HL-60 (cell line): ENCODE data around the gene RGL1.

ENCODE experiments used
- CTCF ChIP-seq: IDR thresholded peaks from one replicate; pipeline ENCODE4 v1.5.1; 2011; ENCODE audit warnings: low read length, control low read depth, inconsistent platforms; ENCODE audit not compliant: insufficient read depth
- GABPA ChIP-seq: IDR thresholded peaks from 2 replicates; pipeline ENCODE4 v1.6.1; 2012; ENCODE audit warnings: low read depth
- POLR2AphosphoS5 ChIP-seq: IDR thresholded peaks from 2 replicates; pipeline ENCODE4 v1.6.1; 2012; ENCODE audit warnings: low read depth
- TF ChIP-seq, protein P1 (sequence below): IDR thresholded peaks from 2 replicates; pipeline ENCODE4 v1.6.1; 2012; ENCODE audit warnings: low read depth; ENCODE audit not compliant: insufficient replicate concordance

- no peak for TF ChIP-seq CTCF
- TF ChIP-seq POLR2AphosphoS5 = no peak
- no peak for TF ChIP-seq GABPA
- TF ChIP-seq, protein P1, sequence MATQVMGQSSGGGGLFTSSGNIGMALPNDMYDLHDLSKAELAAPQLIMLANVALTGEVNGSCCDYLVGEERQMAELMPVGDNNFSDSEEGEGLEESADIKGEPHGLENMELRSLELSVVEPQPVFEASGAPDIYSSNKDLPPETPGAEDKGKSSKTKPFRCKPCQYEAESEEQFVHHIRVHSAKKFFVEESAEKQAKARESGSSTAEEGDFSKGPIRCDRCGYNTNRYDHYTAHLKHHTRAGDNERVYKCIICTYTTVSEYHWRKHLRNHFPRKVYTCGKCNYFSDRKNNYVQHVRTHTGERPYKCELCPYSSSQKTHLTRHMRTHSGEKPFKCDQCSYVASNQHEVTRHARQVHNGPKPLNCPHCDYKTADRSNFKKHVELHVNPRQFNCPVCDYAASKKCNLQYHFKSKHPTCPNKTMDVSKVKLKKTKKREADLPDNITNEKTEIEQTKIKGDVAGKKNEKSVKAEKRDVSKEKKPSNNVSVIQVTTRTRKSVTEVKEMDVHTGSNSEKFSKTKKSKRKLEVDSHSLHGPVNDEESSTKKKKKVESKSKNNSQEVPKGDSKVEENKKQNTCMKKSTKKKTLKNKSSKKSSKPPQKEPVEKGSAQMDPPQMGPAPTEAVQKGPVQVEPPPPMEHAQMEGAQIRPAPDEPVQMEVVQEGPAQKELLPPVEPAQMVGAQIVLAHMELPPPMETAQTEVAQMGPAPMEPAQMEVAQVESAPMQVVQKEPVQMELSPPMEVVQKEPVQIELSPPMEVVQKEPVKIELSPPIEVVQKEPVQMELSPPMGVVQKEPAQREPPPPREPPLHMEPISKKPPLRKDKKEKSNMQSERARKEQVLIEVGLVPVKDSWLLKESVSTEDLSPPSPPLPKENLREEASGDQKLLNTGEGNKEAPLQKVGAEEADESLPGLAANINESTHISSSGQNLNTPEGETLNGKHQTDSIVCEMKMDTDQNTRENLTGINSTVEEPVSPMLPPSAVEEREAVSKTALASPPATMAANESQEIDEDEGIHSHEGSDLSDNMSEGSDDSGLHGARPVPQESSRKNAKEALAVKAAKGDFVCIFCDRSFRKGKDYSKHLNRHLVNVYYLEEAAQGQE = no peak
These were observed 6.0 kb downstream of the RGL1 start for GRCh38 chr1:183810756-183811544.
